CD4-positive, alpha-beta T cell treated with Interferon alpha-2 for 1 hour (primary cell): ENCODE data around the gene NSD2.
"Not testable (repeated sequence)": the region's sequence is repeated elsewhere in the genome, so short reads cannot be mapped to it uniquely, and the experiment has no call there.

Source experiments
- DNase-seq, 2 donors: peaks; one replicate each; pipeline ENCODE4 v3.0.0-alpha.2; 2020 to 2022

The NSD2 gene

GRCh38 chr4:2008921-2009650 lies 137.9 kb downstream of the NSD2 start, which contains the start of gene NELFA:
TSS of gene NELFA (minus strand) at chr4:2008974. CDS start at chr4:2008959, 15 bp downstream.
- peak; percentile 94 to 95 for DNase-seq

DNA sequence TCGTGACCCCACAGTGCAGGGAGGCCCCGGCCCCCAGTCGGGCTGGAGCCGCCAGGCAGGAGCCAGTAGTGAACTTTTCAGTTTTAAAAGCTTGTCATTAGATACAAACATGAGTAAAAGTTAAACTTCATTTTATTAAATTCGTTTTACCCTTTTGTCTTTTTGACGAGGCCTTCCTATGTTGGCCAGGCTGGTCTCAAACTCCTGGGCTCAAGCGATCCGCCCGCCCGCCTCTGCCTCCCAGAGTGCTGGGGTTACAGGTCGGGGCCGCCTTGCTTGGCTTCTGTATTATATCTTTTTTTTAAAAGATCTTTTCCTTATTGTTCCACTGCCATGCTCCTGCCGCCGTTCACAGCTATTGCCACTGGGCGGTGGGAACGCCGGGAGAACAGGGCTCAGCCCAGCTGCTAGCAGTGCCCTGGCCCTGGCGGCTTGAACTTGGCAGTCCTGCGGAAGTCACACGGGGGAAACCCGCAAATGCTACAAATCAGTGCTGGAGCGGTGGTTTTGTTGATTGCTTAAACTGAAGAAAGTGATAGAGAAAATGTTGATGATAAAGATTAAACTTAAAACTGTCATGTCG lies 138.5 kb downstream of the NSD2 start:
- peak; percentile 47 to 69 for DNase-seq

DNA sequence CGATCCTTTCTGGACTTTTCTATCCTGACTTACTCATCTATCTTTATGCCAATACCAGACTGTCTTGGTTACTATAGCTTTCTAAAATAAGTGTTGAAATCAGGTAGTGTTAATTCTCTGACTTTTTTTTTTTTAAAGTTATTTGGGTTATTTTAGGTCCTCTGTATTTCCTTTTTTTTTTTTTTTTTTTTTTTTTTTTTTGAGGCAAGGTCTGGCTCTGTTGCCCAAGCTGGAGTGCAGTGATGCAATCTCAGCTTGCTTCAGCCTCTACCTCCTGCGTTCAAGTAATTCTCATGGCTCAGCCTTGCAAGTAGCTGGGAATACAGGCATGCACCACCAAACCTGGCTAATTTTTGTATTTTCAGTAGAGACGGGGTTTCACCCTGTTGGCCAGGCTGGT lies 140.4 kb downstream of the NSD2 start:
- DNase-seq = peak in 1 of 2 donors; percentile 24

DNA sequence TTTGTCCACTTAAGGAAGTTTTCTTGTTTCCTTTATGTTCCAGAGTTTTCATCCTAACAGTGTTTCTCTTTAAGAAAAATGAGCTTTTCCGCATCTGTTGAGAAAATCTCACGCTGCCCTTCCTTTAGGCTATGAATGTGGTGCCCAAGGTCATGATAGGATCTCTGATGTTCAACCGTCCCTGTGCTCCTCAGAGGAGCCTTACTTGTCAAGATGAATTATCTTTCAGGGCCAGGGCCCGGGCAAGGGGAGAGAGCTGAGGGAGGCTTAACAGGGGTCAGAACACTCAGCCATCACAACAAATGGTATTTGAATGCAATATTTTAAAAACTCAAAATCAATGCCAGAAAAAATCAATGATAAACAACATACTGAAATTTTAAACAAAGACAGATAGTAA lies 143.8 kb downstream of the NSD2 start:
- no peak for DNase-seq

- not testable (repeated sequence) for DNase-seq
These were observed 150.3 kb downstream of the NSD2 start for GRCh38 chr4:2021358-2022018.

DNA sequence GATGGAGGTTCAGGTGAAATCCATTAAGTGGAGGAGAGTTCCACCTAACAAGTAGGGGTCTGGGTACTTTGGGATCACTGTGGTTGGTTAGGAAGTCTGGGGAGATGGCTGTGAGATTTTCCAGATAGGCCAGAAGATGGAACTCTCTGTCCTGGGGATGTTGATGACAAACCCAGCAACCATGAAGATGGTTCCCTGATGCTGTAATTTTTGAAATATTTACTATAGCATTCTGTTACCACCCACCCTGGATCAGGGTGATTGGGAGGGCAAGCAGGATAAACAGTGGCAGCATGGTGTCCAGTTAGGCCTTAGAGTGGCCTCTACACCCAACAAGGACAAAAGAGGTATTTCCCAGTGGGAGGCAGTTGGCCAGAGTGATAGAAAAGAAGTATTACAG lies 153.5 kb downstream of the NSD2 start:
- no peak for DNase-seq

DNA sequence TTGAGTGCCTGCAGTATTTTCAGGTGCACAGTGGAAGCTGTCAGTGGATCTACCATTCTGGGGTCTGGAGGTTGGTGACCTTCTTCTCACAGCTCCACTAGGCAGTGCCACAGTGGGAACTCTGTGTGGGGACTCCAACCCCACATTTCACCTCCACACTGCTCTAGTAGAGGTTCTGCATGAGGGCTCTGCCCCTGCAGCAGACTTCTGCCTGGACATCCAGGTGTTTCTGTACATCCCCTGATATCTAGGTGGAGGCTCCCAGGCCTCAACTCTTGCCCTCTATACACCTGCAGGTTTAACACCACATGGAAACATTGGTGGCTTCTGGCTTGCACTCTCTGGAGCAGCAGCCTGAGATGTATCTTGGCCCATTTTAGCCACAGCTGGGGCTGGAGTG lies 154.6 kb downstream of the NSD2 start:
- DNase-seq = no peak

- DNase-seq = not testable (repeated sequence)
These were observed 155.9 kb downstream of the NSD2 start for GRCh38 chr4:2027120-2027519.

- not testable (repeated sequence) for DNase-seq
These were observed 160.0 kb downstream of the NSD2 start for GRCh38 chr4:2031161-2031560.
